GM23338 (cell line): ENCODE results near the gene BACH1. TPM values are rescaled to one million over a fixed set of nuclear protein-coding genes. Genes with fewer than 3 reads are reported as not detected.
"Not testable (repeated sequence)": the region's sequence is repeated elsewhere in the genome, so short reads cannot be mapped to it uniquely, and the experiment has no call there.

Source experiments
- ATAC-seq: fragments of 200-7000 bp; cut with Tn5 transposase; 3 replicates; pipeline ENCODE4 v1.9.1; 2020
- DNase-seq: peaks from one replicate; pipeline ENCODE4 v3.0.0-alpha.2; 2015; ENCODE audit warnings: low spot score
- H2AFZ ChIP-seq: fragments of 200-600 bp; sonication (generic); 2 replicates; pipeline ENCODE4 v1.8.0; 2016; ENCODE audit warnings: antibody characterized with exemption, mild to moderate bottlenecking, moderate library complexity
- H3F3A ChIP-seq: fragments of 200-600 bp; sonication (generic); replicated peaks from 2 replicates; pipeline ENCODE4 v1.8.0; 2017; ENCODE audit warnings: antibody characterized with exemption, mixed run types, low read depth
- H3K27ac ChIP-seq: fragments of 200-600 bp; sonication (generic); 2 replicates; pipeline ENCODE4 v1.6.1; 2016; ENCODE audit warnings: low read depth
- H3K27me3 ChIP-seq: fragments of 200-600 bp; sonication (generic); 2 replicates; pipeline ENCODE4 v1.8.0; 2016; ENCODE audit warnings: mild to moderate bottlenecking, mixed run types, moderate library complexity; ENCODE audit not compliant: insufficient read depth
- H3K36me3 ChIP-seq: fragments of 200-600 bp; sonication (generic); 2 replicates; pipeline ENCODE4 v1.8.0; 2016; ENCODE audit warnings: mild to moderate bottlenecking; ENCODE audit not compliant: insufficient read depth
- H3K4me1 ChIP-seq: fragments of 200-600 bp; sonication (generic); 2 replicates; pipeline ENCODE4 v1.8.0; 2016; ENCODE audit warnings: mild to moderate bottlenecking, moderate library complexity; ENCODE audit not compliant: insufficient read depth
- H3K4me2 ChIP-seq: fragments of 200-600 bp; sonication (generic); 2 replicates; pipeline ENCODE4 v1.7.1; 2017; ENCODE audit warnings: mixed run types
- H3K4me3 ChIP-seq: fragments of 200-600 bp; sonication (generic); 2 replicates; pipeline ENCODE4 v1.6.1; 2016; ENCODE audit warnings: mixed run types
- H3K79me2 ChIP-seq: fragments of 200-600 bp; sonication (generic); replicated peaks from 2 replicates; pipeline ENCODE4 v1.8.0; 2017; ENCODE audit warnings: mild to moderate bottlenecking; ENCODE audit not compliant: insufficient read depth
- H3K9me2 ChIP-seq: fragments of 200-600 bp; sonication (generic); 2 replicates; pipeline ENCODE4 v1.8.0; 2017; ENCODE audit not compliant: insufficient read depth
- H4K20me1 ChIP-seq: fragments of 200-600 bp; sonication (generic); replicated peaks from 2 replicates; pipeline ENCODE4 v1.8.0; 2017; ENCODE audit warnings: mild to moderate bottlenecking; ENCODE audit not compliant: insufficient read depth
- H3K27ac Mint-ChIP-seq: 2 replicates; pipeline ENCODE4 v1.8.0; 2020; ENCODE audit warnings: inconsistent platforms, mild to moderate bottlenecking, moderate library complexity, mixed read lengths
- H3K27me3 Mint-ChIP-seq: 3 replicates; pipeline ENCODE4 v1.8.0; 2022; ENCODE audit warnings: low read depth, mild to moderate bottlenecking, moderate library complexity, mixed read lengths, inconsistent platforms; ENCODE audit not compliant: insufficient read depth, poor library complexity
- H3K36me3 Mint-ChIP-seq: 3 replicates; pipeline ENCODE4 v1.8.0; 2021; ENCODE audit warnings: low read depth, mild to moderate bottlenecking, inconsistent platforms, moderate library complexity, mixed read lengths
- H3K4me1 Mint-ChIP-seq: 3 replicates; pipeline ENCODE4 v1.8.0; 2020; ENCODE audit warnings: mild to moderate bottlenecking, inconsistent platforms, mixed read lengths
- H3K4me3 Mint-ChIP-seq: 3 replicates; pipeline ENCODE4 v1.8.0; 2021; ENCODE audit warnings: moderate library complexity, mild to moderate bottlenecking, inconsistent platforms, mixed read lengths
- H3K9me3 Mint-ChIP-seq: 3 replicates; pipeline ENCODE4 v1.8.0; 2020; ENCODE audit warnings: moderate library complexity, mild to moderate bottlenecking, inconsistent platforms, mixed read lengths
- POLR2AphosphoS5 ChIP-seq: IDR thresholded peaks from 2 replicates; pipeline ENCODE4 v1.6.1; 2016; ENCODE audit warnings: antibody characterized with exemption, low read depth
- polyA plus RNA-seq: library from polyadenylated mRNA; unstranded; fragments of >200 nt; fragmentation: Nextera tagmentation; extraction: Ambion mirVana; gene quantifications from 2 replicates; pipeline ENCODE4 v1.2.1, GENCODE V29; 2016
- total RNA-seq: library from RNA; depleted of rRNA; stranded (reverse); fragments of >200 nt; shearing (Covaris generic); gene quantifications from 2 replicates; pipeline ENCODE4 v1.2.3, GENCODE V29; 2014

The BACH1 gene
- total and polyA plus RNA-seq, 2 experiments from 2014 or later: 18.9 to 41.2 TPM

DNA sequence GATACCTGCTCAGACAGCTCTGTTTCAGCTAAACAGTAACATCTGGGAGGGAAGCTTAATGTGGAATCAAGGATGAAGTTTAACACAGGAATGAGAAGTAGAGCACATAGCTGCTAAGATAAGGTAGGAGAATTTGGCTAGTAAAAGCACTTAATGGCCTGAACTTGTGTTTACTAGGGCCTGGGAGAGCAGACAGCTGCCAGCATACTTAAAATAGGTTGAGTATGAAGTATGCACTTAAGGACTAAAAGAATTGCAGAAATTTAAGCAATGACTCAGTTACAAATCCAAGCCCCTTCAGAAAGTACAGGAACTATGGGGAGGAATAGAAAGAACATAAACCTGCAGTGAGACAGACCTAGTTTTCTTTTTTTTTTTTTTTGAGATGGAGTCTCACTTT is 53.0 kb downstream of the BACH1 start:
- Histone ChIP-seq H3F3A (no peaks in the 10 kb centered on the region), H3K27ac (no peak overlapping the region), H3K4me1 (no peaks in the 10 kb centered on the region), H2AFZ (no peak overlapping the region), H3K79me2 (no peaks in the 10 kb centered on the region), H4K20me1 (no peaks in the 10 kb centered on the region), H3K4me3 (no peak overlapping the region), H3K36me3 (no peaks in the 10 kb centered on the region), H3K4me2 (no peak overlapping the region), H3K9me2 (no peaks in the 10 kb centered on the region), H3K27me3 (no peaks in the 10 kb centered on the region)
- ATAC-seq (no peak), DNase-seq (no peak)
- Mint-ChIP-seq H3K4me1 (no peaks in the 10 kb centered on the region; the same call in 2 of the 3 replicates), H3K27me3 (no peaks in the 10 kb centered on the region), H3K27ac (no peak overlapping the region), H3K36me3 (peaks cover 43% of the 10 kb centered on the region), H3K4me3 (no peak overlapping the region), H3K9me3 (peaks cover 21% of the 10 kb centered on the region)
- TF ChIP-seq POLR2AphosphoS5: no peak

DNA sequence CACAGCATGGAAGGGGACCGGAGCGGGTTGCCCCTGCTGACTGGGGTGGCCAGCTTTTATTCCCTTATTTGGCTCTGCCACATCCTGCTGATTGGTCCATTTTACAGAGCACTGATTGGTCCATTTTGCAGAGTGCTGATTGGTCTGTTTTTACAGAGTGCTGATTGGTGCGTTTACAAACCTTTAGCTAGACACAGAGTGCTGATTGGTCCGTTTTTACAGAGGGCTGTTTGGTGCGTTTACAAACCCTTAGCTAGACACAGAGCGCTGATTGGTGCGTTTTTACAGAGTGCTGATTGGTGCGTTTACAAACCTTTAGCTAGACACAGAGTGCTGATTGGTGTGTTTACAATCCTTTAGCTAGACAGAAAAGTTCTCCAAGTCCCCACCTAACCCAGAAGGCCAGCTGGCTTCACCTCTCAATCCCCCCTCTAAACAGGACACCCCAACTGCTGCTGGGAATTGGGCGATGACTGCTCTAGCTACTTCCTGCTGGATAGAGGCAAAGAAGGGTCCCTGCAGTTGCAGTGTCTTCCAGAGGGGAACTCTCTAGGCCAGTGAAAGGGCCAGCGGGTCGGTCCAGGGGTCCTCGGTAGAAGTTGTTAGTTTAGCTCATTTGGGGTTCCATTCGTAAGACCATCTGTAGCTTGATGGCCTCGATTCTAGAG is 56.5 kb downstream of the BACH1 start:
- not testable (repeated sequence) for H3K27me3 ChIP-seq, H3K4me3 ChIP-seq, H3K4me3 Mint-ChIP-seq, H3K27ac ChIP-seq, H2AFZ ChIP-seq, H3K27ac Mint-ChIP-seq, H3K36me3 ChIP-seq, H3F3A ChIP-seq, DNase-seq, H3K79me2 ChIP-seq, H3K4me1 Mint-ChIP-seq, H4K20me1 ChIP-seq, H3K4me1 ChIP-seq, H3K4me2 ChIP-seq, H3K9me2 ChIP-seq, H3K27me3 Mint-ChIP-seq, ATAC-seq
- Mint-ChIP-seq H3K9me3 (peaks cover 21% of the 10 kb centered on the region), H3K36me3 (peaks cover 43% of the 10 kb centered on the region)

DNA sequence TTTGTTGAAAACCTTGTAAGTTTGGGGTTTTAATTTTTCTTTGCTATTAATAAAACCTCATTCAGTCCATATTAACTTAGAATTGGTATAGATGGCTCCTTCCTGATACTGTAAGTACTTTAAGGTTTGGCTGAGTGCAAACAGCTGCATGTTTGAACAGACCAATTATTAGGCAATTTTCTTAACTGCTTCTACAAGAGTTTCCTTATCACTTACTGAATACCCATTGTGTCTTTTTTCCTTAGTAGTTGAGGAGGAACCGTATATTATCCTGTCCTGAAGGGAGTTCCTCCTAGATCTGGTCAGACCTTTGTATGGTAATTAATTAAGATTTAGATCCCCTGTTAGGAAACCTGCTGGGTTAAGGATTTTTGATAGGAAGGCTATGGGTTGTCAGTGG is 57.6 kb downstream of the BACH1 start:
- H3K9me3 Mint-ChIP-seq: peaks cover 21% of the 10 kb centered on the region
- not testable (repeated sequence) for H3K27me3 Mint-ChIP-seq, H3K27ac Mint-ChIP-seq, H4K20me1 ChIP-seq, H3K4me3 ChIP-seq, ATAC-seq, H3K79me2 ChIP-seq, DNase-seq, H3F3A ChIP-seq, H3K36me3 ChIP-seq, H3K4me3 Mint-ChIP-seq, H3K9me2 ChIP-seq, H3K4me2 ChIP-seq, H3K4me1 Mint-ChIP-seq, H2AFZ ChIP-seq, H3K27ac ChIP-seq, H3K27me3 ChIP-seq, H3K4me1 ChIP-seq
- peaks cover 43% of the 10 kb centered on the region for H3K36me3 Mint-ChIP-seq

DNA sequence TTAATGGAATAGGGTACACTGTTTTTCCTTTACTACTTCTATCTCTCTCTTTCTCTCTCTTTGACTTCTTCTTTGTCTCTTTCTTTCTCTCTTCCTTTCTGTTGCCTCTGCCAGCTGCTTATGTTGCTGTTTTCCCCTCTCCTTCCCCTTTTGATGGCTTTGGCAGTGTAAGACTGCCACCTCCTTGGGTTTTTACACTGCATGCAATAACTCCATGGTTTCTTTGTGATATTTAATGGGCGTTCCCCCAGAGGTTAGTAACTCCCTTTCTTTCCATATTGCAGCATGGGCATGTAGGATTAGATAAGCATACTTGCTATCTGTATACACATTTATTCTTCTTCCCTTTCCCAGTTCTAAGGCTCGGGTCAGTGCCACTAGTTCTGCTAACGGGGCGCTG is 58.1 kb downstream of the BACH1 start:
- Mint-ChIP-seq H3K36me3 (peaks cover 39% of the 10 kb centered on the region), H3K9me3 (peaks cover 21% of the 10 kb centered on the region)
- H3K4me3 ChIP-seq, H3K27me3 ChIP-seq, ATAC-seq, H3K27me3 Mint-ChIP-seq, H4K20me1 ChIP-seq, H3K36me3 ChIP-seq, H3K79me2 ChIP-seq, H3K9me2 ChIP-seq, H3K27ac ChIP-seq, H3K4me2 ChIP-seq, H2AFZ ChIP-seq, H3K4me1 Mint-ChIP-seq, H3K4me3 Mint-ChIP-seq, H3K4me1 ChIP-seq, DNase-seq, H3K27ac Mint-ChIP-seq, H3F3A ChIP-seq: not testable (repeated sequence)
